B cell (primary cell): ENCODE measurements around the gene ANAPC5.

Experiments used
- CTCF ChIP-seq: fragments of 200-600 bp; IDR thresholded peaks from one replicate; pipeline ENCODE4 v1.8.0; 2022; ENCODE audit warnings: antibody characterized with exemption, mild to moderate bottlenecking
- EZH2 ChIP-seq: IDR thresholded peaks from 2 replicates; pipeline ENCODE4 v1.6.1; 2012; ENCODE audit warnings: borderline replicate concordance, low read depth, mild to moderate bottlenecking, moderate library complexity, low read length; ENCODE audit not compliant: insufficient read depth, poor library complexity, severe bottlenecking

- TF ChIP-seq EZH2 (no peak), CTCF (no peak)
Observed at GRCh38 chr12:121300083-121300819, 52.0 kb downstream of the ANAPC5 start.
